Thyroid gland (tissue), 4 donors: ENCODE data around the gene PPP1R9A.

Experiments used
- CTCF ChIP-seq, 6 experiments: fragments of 200-600 bp in 3 of 6; fragments of 450-650 bp in 3 of 6; sonication (generic) in 3 of 6; IDR thresholded peaks; one replicate each; pipeline ENCODE4 v1.5.1; 2016 to 2019; ENCODE audit warnings: antibody characterized with exemption in 6 of 6, mild to moderate bottlenecking in 2 of 6, inconsistent platforms in 1 of 6, moderate library complexity in 1 of 6
- POLR2A ChIP-seq, 2 donors: fragments of 450-650 bp; IDR thresholded peaks; one replicate each; pipeline ENCODE4 v1.6.1; 2017; ENCODE audit warnings: antibody characterized with exemption in 2 of 2, mild to moderate bottlenecking in 2 of 2, moderate library complexity in 1 of 2

- TF ChIP-seq CTCF (IDR thresholded peaks at IDR 0.05) (no peak), POLR2A (IDR thresholded peaks at IDR 0.05) (no peak)
Measured at GRCh38 chr7:95320651-95321050, 413.3 kb downstream of the PPP1R9A start.
